Measurements from ENCODE around the gene GAGE13. TPM values are rescaled to one million over a fixed set of nuclear protein-coding genes. Genes with fewer than 3 reads are reported as not detected.
"Not testable (repeated sequence)": the region's sequence is repeated elsewhere in the genome, so short reads cannot be mapped to it uniquely, and the experiment has no call there.

GAGE13 gene
- polyA plus RNA-seq, 1 donor (not counting 4 experiments of a cell fraction or from before 2014, with no cell fraction given), result not detected

- no peaks in the 10 kb centered on the region for H3K79me2 ChIP-seq (ENCODE audit: control insufficient read depth, insufficient read depth, low read length)
- H3K36me3 ChIP-seq (ENCODE audit: control insufficient read depth in 2 of 2, extremely low read depth in 1 of 2, insufficient read depth in 2 of 2, low read length in 2 of 2), result no peaks in the 10 kb centered on the region
- H4K20me1 ChIP-seq (ENCODE audit: control insufficient read depth, extremely low read depth, insufficient read depth, low read length), result no peaks in the 10 kb centered on the region
- no peak overlapping the region for H3K4me3 ChIP-seq (ENCODE audit: control insufficient read depth in 2 of 3, extremely low read depth in 1 of 3, insufficient read depth in 2 of 3, low read depth in 1 of 3, low read length in 3 of 3)
- FAIRE-seq (no peak), DNase-seq (ENCODE audit: low read depth, low spot score) (peak; percentile 9)
- H3K9me3 ChIP-seq (ENCODE audit: control insufficient read depth, low read depth, low read length), result no peaks in the 10 kb centered on the region
- no peaks in the 10 kb centered on the region for H3K4me1 ChIP-seq (ENCODE audit: control insufficient read depth, extremely low read depth, insufficient read depth, low read length)
- no peak overlapping the region for H3K27ac ChIP-seq (ENCODE audit: control insufficient read depth, insufficient read depth, low read length)
- H3K4me2 ChIP-seq (ENCODE audit: control insufficient read depth, extremely low read depth, insufficient read depth, low read depth, low read length), result no peak overlapping the region
- TF ChIP-seq CTCF (optimal IDR thresholded peaks at IDR 0.05 in 1 of 3, IDR thresholded peaks at IDR 0.05 in 1 of 3, conservative IDR thresholded peaks at IDR 0.05 in 1 of 3; ENCODE audit: extremely low read depth in 1 of 3, insufficient read depth in 2 of 3, low read length in 3 of 3) (peak; percentile 66 to 72 (median 67)), EZH2 (IDR thresholded peaks at IDR 0.05; ENCODE audit: low read length) (no peak)
- H3K9ac ChIP-seq (ENCODE audit: control insufficient read depth, extremely low read depth, insufficient read depth, low read length), result no peak overlapping the region
- no peak overlapping the region for H2AFZ ChIP-seq (ENCODE audit: control insufficient read depth, low read length)
- H3K9me1 ChIP-seq (ENCODE audit: control insufficient read depth, extremely low read depth, insufficient read depth, low read length), result no peaks in the 10 kb centered on the region
- dilution Hi-C loops (cut with MboI; ENCODE audit: extremely low pct_ligation_motif_present, low sequenced_read_pairs), result no loop called here
- no peaks in the 10 kb centered on the region for H3K27me3 ChIP-seq (ENCODE audit: control insufficient read depth, extremely low read depth, insufficient read depth, low read length)
These were observed 39.6 kb upstream of the GAGE13 start for GRCh38 chrX:49291615-49292337.

GRCh38 chrX:49292400-49293362 is 38.7 kb upstream of the GAGE13 start:
- FAIRE-seq (no peak), DNase-seq (ENCODE audit: low read depth, low spot score) (no peak)
- Histone ChIP-seq H3K9ac (ENCODE audit: control insufficient read depth, extremely low read depth, insufficient read depth, low read length) (no peak overlapping the region), H3K27me3 (ENCODE audit: control insufficient read depth, extremely low read depth, insufficient read depth, low read length) (no peaks in the 10 kb centered on the region), H3K27ac (ENCODE audit: control insufficient read depth, insufficient read depth, low read length) (no peak overlapping the region), H3K9me1 (ENCODE audit: control insufficient read depth, extremely low read depth, insufficient read depth, low read length) (no peaks in the 10 kb centered on the region), H3K4me3 (ENCODE audit: control insufficient read depth in 2 of 3, extremely low read depth in 1 of 3, insufficient read depth in 2 of 3, low read depth in 1 of 3, low read length in 3 of 3) (no peak overlapping the region), H3K4me2 (ENCODE audit: control insufficient read depth, extremely low read depth, insufficient read depth, low read depth, low read length) (no peak overlapping the region), H3K36me3 (ENCODE audit: control insufficient read depth in 2 of 2, extremely low read depth in 1 of 2, insufficient read depth in 2 of 2, low read length in 2 of 2) (no peaks in the 10 kb centered on the region), H4K20me1 (ENCODE audit: control insufficient read depth, extremely low read depth, insufficient read depth, low read length) (no peaks in the 10 kb centered on the region), H3K79me2 (ENCODE audit: control insufficient read depth, insufficient read depth, low read length) (no peaks in the 10 kb centered on the region), H2AFZ (ENCODE audit: control insufficient read depth, low read length) (no peak overlapping the region), H3K9me3 (ENCODE audit: control insufficient read depth, low read depth, low read length) (no peaks in the 10 kb centered on the region), H3K4me1 (ENCODE audit: control insufficient read depth, extremely low read depth, insufficient read depth, low read length) (no peaks in the 10 kb centered on the region)
- TF ChIP-seq CTCF (optimal IDR thresholded peaks at IDR 0.05 in 1 of 3, IDR thresholded peaks at IDR 0.05 in 1 of 3, conservative IDR thresholded peaks at IDR 0.05 in 1 of 3; ENCODE audit: extremely low read depth in 1 of 3, insufficient read depth in 2 of 3, low read length in 3 of 3) (no peak), EZH2 (IDR thresholded peaks at IDR 0.05; ENCODE audit: low read length) (no peak)
- dilution Hi-C loops (cut with MboI; ENCODE audit: extremely low pct_ligation_motif_present, low sequenced_read_pairs), result no loop called here

GRCh38 chrX:49299293-49299692 is 32.1 kb upstream of the GAGE13 start:
- H3K27ac ChIP-seq (ENCODE audit: control insufficient read depth, insufficient read depth, low read length); H3K27me3 ChIP-seq (ENCODE audit: control insufficient read depth, extremely low read depth, insufficient read depth, low read length); H4K20me1 ChIP-seq (ENCODE audit: control insufficient read depth, extremely low read depth, insufficient read depth, low read length); dilution Hi-C loops (cut with MboI; ENCODE audit: extremely low pct_ligation_motif_present, low sequenced_read_pairs); H3K4me3 ChIP-seq (ENCODE audit: control insufficient read depth in 2 of 3, extremely low read depth in 1 of 3, insufficient read depth in 2 of 3, low read depth in 1 of 3, low read length in 3 of 3); DNase-seq (ENCODE audit: low read depth, low spot score); H3K9me1 ChIP-seq (ENCODE audit: control insufficient read depth, extremely low read depth, insufficient read depth, low read length); H2AFZ ChIP-seq (ENCODE audit: control insufficient read depth, low read length); FAIRE-seq; H3K9ac ChIP-seq (ENCODE audit: control insufficient read depth, extremely low read depth, insufficient read depth, low read length); H3K4me2 ChIP-seq (ENCODE audit: control insufficient read depth, extremely low read depth, insufficient read depth, low read depth, low read length); H3K79me2 ChIP-seq (ENCODE audit: control insufficient read depth, insufficient read depth, low read length); H3K36me3 ChIP-seq (ENCODE audit: control insufficient read depth in 2 of 2, extremely low read depth in 1 of 2, insufficient read depth in 2 of 2, low read length in 2 of 2); H3K4me1 ChIP-seq (ENCODE audit: control insufficient read depth, extremely low read depth, insufficient read depth, low read length); H3K9me3 ChIP-seq (ENCODE audit: control insufficient read depth, low read depth, low read length): not testable (repeated sequence)
